Activated T-helper 2 cell treated with anti-CD3 and anti-CD28 coated beads, Interferon-gamma antibody, Interleukin-2, Interleukin-4, amounts not matched to agents 10 μg/mL and 5 μg/mL and 100 μg/mL, durations not matched to agents 14 hours and 24 hours and 36 hours (primary cell): ENCODE measurements around the gene NYNRIN. TPM values are rescaled to one million over a fixed set of nuclear protein-coding genes. Genes with fewer than 3 reads are reported as not detected.
"Not testable (repeated sequence)": the region's sequence is repeated elsewhere in the genome, so short reads cannot be mapped to it uniquely, and the experiment has no call there.

Experiments
- DNase-seq: peaks from one replicate; pipeline ENCODE4 v3.0.0; 2021; ENCODE audit warnings: low spot score
- H3K27ac Mint-ChIP-seq: one replicate; pipeline ENCODE4 v1.8.0; 2021; ENCODE audit warnings: mixed read lengths
- H3K27me3 Mint-ChIP-seq: one replicate; pipeline ENCODE4 v1.8.0; 2021; ENCODE audit warnings: low read depth, mixed read lengths
- H3K36me3 Mint-ChIP-seq: one replicate; pipeline ENCODE4 v1.8.0; 2021; ENCODE audit warnings: low read depth, mixed read lengths
- H3K4me1 Mint-ChIP-seq: one replicate; pipeline ENCODE4 v1.8.0; 2021; ENCODE audit warnings: low read depth, mixed read lengths
- H3K4me3 Mint-ChIP-seq: one replicate; pipeline ENCODE4 v1.8.0; 2021; ENCODE audit warnings: low read depth, mild to moderate bottlenecking, moderate library complexity, mixed read lengths
- H3K9me3 Mint-ChIP-seq: one replicate; pipeline ENCODE4 v1.8.0; 2021; ENCODE audit warnings: mixed read lengths
- intact Hi-C: fragments of 100-400 bp; cut with micrococcal nuclease; formaldehyde crosslinking; loops from one replicate; pipeline ENCODE4 v1.15.1; 2023
- total RNA-seq: library from RNA; stranded (reverse); gene quantifications from 2 replicates; pipeline ENCODE4 v1.2.3, GENCODE V29; 2022

NYNRIN gene
- total RNA-seq, 1 donor from 2014 or later, result 0.34 TPM

DNA sequence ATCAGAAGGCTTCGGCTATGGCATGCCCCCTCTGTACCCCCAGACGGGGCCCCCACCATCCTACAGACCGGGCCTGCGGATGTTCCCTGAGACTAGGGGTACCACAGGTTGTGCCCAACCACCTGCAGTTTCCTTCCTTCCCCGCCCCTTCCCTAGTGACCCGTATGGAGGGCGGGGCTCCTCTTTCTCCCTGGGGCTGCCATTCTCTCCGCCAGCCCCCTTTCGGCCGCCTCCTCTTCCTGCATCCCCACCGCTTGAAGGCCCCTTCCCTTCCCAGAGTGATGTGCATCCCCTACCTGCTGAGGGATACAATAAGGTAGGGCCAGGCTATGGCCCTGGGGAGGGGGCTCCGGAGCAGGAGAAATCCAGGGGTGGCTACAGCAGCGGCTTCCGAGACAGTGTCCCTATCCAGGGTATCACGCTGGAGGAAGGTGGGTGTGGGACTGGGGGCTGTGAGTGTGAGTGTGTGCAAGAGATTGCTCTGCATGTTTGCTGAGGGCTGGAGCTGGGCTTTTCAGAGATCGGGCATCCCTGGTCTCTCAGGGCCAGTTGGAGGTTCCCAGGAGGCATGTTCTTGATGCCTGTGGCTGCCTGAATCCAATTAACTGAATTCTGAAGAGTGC is 22.2 kb upstream of the NYNRIN start:
- Mint-ChIP-seq H3K27ac (no peak overlapping the region), H3K4me3 (no peak overlapping the region)

DNA sequence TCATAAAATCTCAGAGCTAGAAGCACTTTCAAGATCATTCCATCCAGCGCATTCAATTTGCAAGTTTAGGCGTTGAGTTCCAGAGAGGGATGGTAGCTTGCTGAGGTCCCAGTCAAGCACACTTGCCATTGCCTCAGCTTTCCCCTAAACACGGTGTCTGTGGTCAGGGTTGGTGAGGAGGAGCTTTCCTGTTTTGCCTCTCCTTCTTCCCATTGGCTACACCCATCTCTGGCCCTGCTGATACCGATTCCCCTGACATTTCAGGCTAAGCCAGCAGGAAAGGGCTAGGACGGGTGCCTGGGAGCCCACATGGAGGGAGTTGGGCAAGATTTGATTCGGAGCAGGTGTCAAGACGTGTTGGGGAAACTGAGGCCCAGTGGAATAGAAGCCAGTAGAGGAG is 21.7 kb upstream of the NYNRIN start:
- Mint-ChIP-seq H3K27me3 (no peaks in the 10 kb centered on the region), H3K9me3 (no peaks in the 10 kb centered on the region), H3K4me3 (no peak overlapping the region), H3K4me1 (no peaks in the 10 kb centered on the region), H3K27ac (no peak overlapping the region), H3K36me3 (no peaks in the 10 kb centered on the region)
- intact Hi-C loops, result no loop called here
- no peak for DNase-seq

More for the DNA sequence above, 22.2 kb upstream of the NYNRIN start:
- no peaks in the 10 kb centered on the region for H3K9me3 Mint-ChIP-seq
- H3K4me1 Mint-ChIP-seq, result no peaks in the 10 kb centered on the region
- intact Hi-C loops, result no loop called here
- peaks cover under 1% of the 10 kb centered on the region for H3K27me3 Mint-ChIP-seq
- no peaks in the 10 kb centered on the region for H3K36me3 Mint-ChIP-seq
- no peak for DNase-seq

GRCh38 chr14:24377657-24378056 is 21.1 kb upstream of the NYNRIN start:
- Mint-ChIP-seq H3K27me3 (no peaks in the 10 kb centered on the region), H3K27ac (no peak overlapping the region), H3K9me3 (no peaks in the 10 kb centered on the region), H3K36me3 (no peaks in the 10 kb centered on the region), H3K4me1 (no peaks in the 10 kb centered on the region), H3K4me3 (no peak overlapping the region)
- intact Hi-C loops, result no loop called here
- DNase-seq, result no peak

GRCh38 chr14:24378327-24378726 is 20.5 kb upstream of the NYNRIN start:
- no peaks in the 10 kb centered on the region for H3K4me1 Mint-ChIP-seq
- no peak for DNase-seq
- H3K27ac Mint-ChIP-seq, result no peak overlapping the region
- H3K27me3 Mint-ChIP-seq, result no peaks in the 10 kb centered on the region
- no peaks in the 10 kb centered on the region for H3K36me3 Mint-ChIP-seq
- H3K4me3 Mint-ChIP-seq, result no peak overlapping the region
- intact Hi-C loops, result no loop called here
- no peaks in the 10 kb centered on the region for H3K9me3 Mint-ChIP-seq

GRCh38 chr14:24378981-24379906 is 19.6 kb upstream of the NYNRIN start:
- H3K27ac Mint-ChIP-seq, result no peak overlapping the region
- intact Hi-C loops, result no loop called here
- no peaks in the 10 kb centered on the region for H3K4me1 Mint-ChIP-seq
- H3K9me3 Mint-ChIP-seq, result no peaks in the 10 kb centered on the region
- H3K36me3 Mint-ChIP-seq, result no peaks in the 10 kb centered on the region
- H3K27me3 Mint-ChIP-seq, result peaks cover 3% of the 10 kb centered on the region
- H3K4me3 Mint-ChIP-seq, result no peak overlapping the region
- no peak for DNase-seq

- H3K27ac Mint-ChIP-seq, result no peak overlapping the region
- DNase-seq, result no peak
- no peaks in the 10 kb centered on the region for H3K4me1 Mint-ChIP-seq
- intact Hi-C loops, result no loop called here
- H3K27me3 Mint-ChIP-seq, result peaks cover 3% of the 10 kb centered on the region
- no peaks in the 10 kb centered on the region for H3K9me3 Mint-ChIP-seq
- H3K4me3 Mint-ChIP-seq, result no peak overlapping the region
- no peaks in the 10 kb centered on the region for H3K36me3 Mint-ChIP-seq
Observed at GRCh38 chr14:24379907-24380730, 18.7 kb upstream of the NYNRIN start.

DNA sequence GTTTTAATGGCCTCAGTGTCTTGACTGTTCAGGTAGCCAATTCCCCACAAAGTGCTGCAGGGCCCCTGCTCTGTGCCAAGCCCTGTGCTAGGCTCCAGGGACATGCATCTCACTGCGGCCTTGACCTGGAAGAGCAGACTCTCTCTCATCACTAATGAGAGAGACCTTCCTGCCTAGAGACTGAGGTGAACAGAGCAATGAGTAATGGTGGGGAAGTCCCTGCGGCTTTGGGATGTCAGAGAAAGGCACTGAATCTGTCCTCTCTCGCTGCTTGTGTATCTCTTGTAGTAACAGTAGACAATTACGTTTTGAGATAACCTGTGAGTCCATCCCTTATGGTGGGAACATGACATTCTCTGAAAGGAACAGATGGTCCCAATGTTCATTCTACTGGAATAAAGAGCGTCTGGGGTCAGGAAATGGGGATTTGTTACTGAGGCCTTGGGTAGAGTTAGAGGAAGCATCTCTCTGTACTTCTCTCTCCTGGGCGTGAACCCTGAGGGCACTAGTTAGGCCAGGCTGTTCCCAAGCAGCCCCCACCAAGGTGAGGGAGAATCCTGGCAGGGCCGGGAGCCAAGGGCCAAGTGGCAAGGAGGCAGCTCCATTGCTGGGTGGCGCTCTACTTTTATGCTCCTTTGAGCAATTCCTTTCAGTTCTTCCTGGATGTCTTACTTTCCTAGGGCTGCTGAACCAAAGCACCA is 17.3 kb upstream of the NYNRIN start:
- intact Hi-C loops, result no loop called here
- Mint-ChIP-seq H3K9me3 (no peaks in the 10 kb centered on the region), H3K4me1 (no peaks in the 10 kb centered on the region), H3K4me3 (no peak overlapping the region), H3K36me3 (no peaks in the 10 kb centered on the region), H3K27me3 (peaks cover 7% of the 10 kb centered on the region), H3K27ac (no peak overlapping the region)
- no peak for DNase-seq

- H3K4me1 Mint-ChIP-seq, result no peaks in the 10 kb centered on the region
- H3K36me3 Mint-ChIP-seq, result no peaks in the 10 kb centered on the region
- H3K27me3 Mint-ChIP-seq, result peaks cover 12% of the 10 kb centered on the region
- no peak overlapping the region for H3K4me3 Mint-ChIP-seq
- H3K9me3 Mint-ChIP-seq, result no peaks in the 10 kb centered on the region
- intact Hi-C loops, result no loop called here
- H3K27ac Mint-ChIP-seq, result no peak overlapping the region
- DNase-seq, result no peak
Observed at GRCh38 chr14:24382064-24382371, 16.8 kb upstream of the NYNRIN start.

GRCh38 chr14:24384169-24384568 is 14.6 kb upstream of the NYNRIN start:
- DNase-seq, result no peak
- Mint-ChIP-seq H3K27me3 (peaks cover 27% of the 10 kb centered on the region), H3K4me1 (no peaks in the 10 kb centered on the region), H3K36me3 (no peaks in the 10 kb centered on the region), H3K27ac (no peak overlapping the region), H3K4me3 (no peak overlapping the region), H3K9me3 (no peaks in the 10 kb centered on the region)
- intact Hi-C loops, result no loop called here

- H3K36me3 Mint-ChIP-seq, result no peaks in the 10 kb centered on the region
- H3K27ac Mint-ChIP-seq, result no peak overlapping the region
Observed at GRCh38 chr14:24385524-24385923, 13.3 kb upstream of the NYNRIN start.

DNA sequence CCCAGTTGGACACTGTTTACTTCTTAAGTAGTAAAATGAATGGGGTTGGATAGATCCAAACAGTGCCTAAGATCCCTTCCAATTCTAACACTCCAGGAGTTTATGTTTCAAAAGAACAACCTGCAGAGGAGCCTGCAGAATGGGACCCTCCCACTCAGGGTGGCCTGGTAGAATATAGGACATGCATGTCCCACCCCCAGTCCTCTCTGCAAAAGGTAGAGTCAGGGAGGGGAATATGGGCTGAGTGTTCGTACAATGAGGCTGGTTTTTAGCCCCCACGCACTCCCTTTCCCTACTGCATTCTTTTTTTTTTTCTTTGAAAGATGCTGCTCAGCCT is 11.8 kb upstream of the NYNRIN start:
- H3K4me3 Mint-ChIP-seq, result no peak overlapping the region
- intact Hi-C loops, result no loop called here
- no peaks in the 10 kb centered on the region for H3K9me3 Mint-ChIP-seq
- no peaks in the 10 kb centered on the region for H3K36me3 Mint-ChIP-seq
- H3K27ac Mint-ChIP-seq, result no peak overlapping the region
- H3K27me3 Mint-ChIP-seq, result peaks cover 30% of the 10 kb centered on the region
- DNase-seq, result no peak
- H3K4me1 Mint-ChIP-seq, result no peaks in the 10 kb centered on the region

More at GRCh38 chr14:24385524-24385923, 13.3 kb upstream of the NYNRIN start:
- peaks cover 30% of the 10 kb centered on the region for H3K27me3 Mint-ChIP-seq
- no peaks in the 10 kb centered on the region for H3K9me3 Mint-ChIP-seq
- H3K4me3 Mint-ChIP-seq, result no peak overlapping the region
- intact Hi-C loops, result no loop called here
- DNase-seq, result no peak
- H3K4me1 Mint-ChIP-seq, result no peaks in the 10 kb centered on the region

DNA sequence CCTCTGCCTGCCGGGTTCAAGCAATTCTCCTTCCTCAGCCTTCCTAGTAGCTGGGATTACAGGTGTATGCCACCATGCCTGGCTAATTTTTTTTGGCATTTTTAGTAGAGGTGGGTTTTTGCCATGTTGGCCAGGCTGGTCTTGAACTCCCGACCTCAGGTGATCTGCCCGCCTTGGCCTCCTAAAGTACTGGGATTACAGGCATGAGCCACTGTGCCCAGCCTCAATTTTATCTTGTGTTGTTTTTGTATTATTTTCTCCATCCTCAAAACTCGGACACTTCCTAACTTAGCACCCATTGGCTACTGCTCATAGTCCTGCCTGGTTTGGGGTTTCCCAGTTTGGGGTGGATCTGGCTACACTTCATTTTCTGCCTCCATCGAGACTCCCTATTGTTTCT is 11.2 kb upstream of the NYNRIN start:
- H3K4me1 Mint-ChIP-seq, H3K4me3 Mint-ChIP-seq, H3K9me3 Mint-ChIP-seq, DNase-seq, H3K27ac Mint-ChIP-seq, H3K36me3 Mint-ChIP-seq, intact Hi-C loops: not testable (repeated sequence)
- H3K27me3 Mint-ChIP-seq, result peaks cover 33% of the 10 kb centered on the region
